Stimulated activated CD4-positive, alpha-beta T cell treated with anti-CD3 and anti-CD28 coated beads, Interleukin-2, amount 100 ng/mL, for 48 hours (primary cell): ENCODE measurements around the gene FOXD4L1.
"Not testable (repeated sequence)": the region's sequence is repeated elsewhere in the genome, so short reads cannot be mapped to it uniquely, and the experiment has no call there.

Experiments used
- DNase-seq, 2 donors: peaks; one replicate each; pipeline ENCODE4 v3.0.0-alpha.2; 2020

FOXD4L1 gene

GRCh38 chr2:113498365-113498764, at the start of gene FOXD4L1:
Gene FOXD4L1 (plus strand): TSS chr2:113498665. CDS start chr2:113499257, 592 bp downstream.
- not testable (repeated sequence) for DNase-seq

GRCh38 chr2:113465770-113466169, 32.7 kb upstream of the FOXD4L1 start:
- DNase-seq = not testable (repeated sequence)

- not testable (repeated sequence) for DNase-seq
Observed at GRCh38 chr2:113476688-113477368, 21.6 kb upstream of the FOXD4L1 start.

- DNase-seq = not testable (repeated sequence)
Observed at GRCh38 chr2:113496527-113496926, 1.9 kb upstream of the FOXD4L1 start.

GRCh38 chr2:113499019-113499885, 787 bp downstream of the FOXD4L1 start:
- DNase-seq = not testable (repeated sequence)

GRCh38 chr2:113499886-113500722, 1.6 kb downstream of the FOXD4L1 start:
- not testable (repeated sequence) for DNase-seq

GRCh38 chr2:113500723-113501038, 2.2 kb downstream of the FOXD4L1 start:
- not testable (repeated sequence) for DNase-seq

- not testable (repeated sequence) for DNase-seq
Observed at GRCh38 chr2:113502216-113503093, 4.0 kb downstream of the FOXD4L1 start.

- DNase-seq = not testable (repeated sequence)
Observed at GRCh38 chr2:113503094-113504042, 4.9 kb downstream of the FOXD4L1 start.

- not testable (repeated sequence) for DNase-seq
Observed at GRCh38 chr2:113504081-113504480, 5.6 kb downstream of the FOXD4L1 start.

GRCh38 chr2:113507394-113508140, 9.1 kb downstream of the FOXD4L1 start:
- not testable (repeated sequence) for DNase-seq

- not testable (repeated sequence) for DNase-seq
Observed at GRCh38 chr2:113508187-113508586, 9.7 kb downstream of the FOXD4L1 start.

GRCh38 chr2:113510913-113511312, 12.4 kb downstream of the FOXD4L1 start:
- DNase-seq = not testable (repeated sequence)

GRCh38 chr2:113511859-113512258, 13.4 kb downstream of the FOXD4L1 start:
- not testable (repeated sequence) for DNase-seq

- DNase-seq = not testable (repeated sequence)
Observed at GRCh38 chr2:113515457-113515856, 17.0 kb downstream of the FOXD4L1 start.

- not testable (repeated sequence) for DNase-seq
Observed at GRCh38 chr2:113515995-113516394, 17.5 kb downstream of the FOXD4L1 start.

- not testable (repeated sequence) for DNase-seq
Observed at GRCh38 chr2:113517025-113517424, 18.6 kb downstream of the FOXD4L1 start.

GRCh38 chr2:113520837-113521236, 22.4 kb downstream of the FOXD4L1 start:
- not testable (repeated sequence) for DNase-seq

GRCh38 chr2:113521492-113521891, 23.0 kb downstream of the FOXD4L1 start:
- DNase-seq = not testable (repeated sequence)

GRCh38 chr2:113524986-113525385, 26.5 kb downstream of the FOXD4L1 start:
- DNase-seq = not testable (repeated sequence)
